Activated CD4-positive, alpha-beta T cell treated with anti-CD3 and anti-CD28 coated beads, Interleukin-2, amount 50 U/mL, for 1 hour (primary cell): ENCODE results near the gene UBQLN1.
"Not testable (repeated sequence)": the region's sequence is repeated elsewhere in the genome, so short reads cannot be mapped to it uniquely, and the experiment has no call there.

Experiments
- DNase-seq: peaks from one replicate; pipeline ENCODE4 v3.0.0-alpha.2; 2020

Gene UBQLN1

GRCh38 chr9:83629433-83630104 lies 78.2 kb downstream of the UBQLN1 start:
- DNase-seq, result no peak

- DNase-seq, result no peak
Observed at GRCh38 chr9:83628540-83628939, 79.2 kb downstream of the UBQLN1 start.

GRCh38 chr9:83625178-83625577 lies 82.6 kb downstream of the UBQLN1 start:
- no peak for DNase-seq

- no peak for DNase-seq
Observed at GRCh38 chr9:83623679-83624076, 84.1 kb downstream of the UBQLN1 start.

GRCh38 chr9:83622939-83623678 lies 84.6 kb downstream of the UBQLN1 start, which contains the start of gene IDNK:
Gene IDNK, plus strand, starts transcription at chr9:83623143. Its CDS starts 29 bp downstream, at chr9:83623172.
- DNase-seq, result peak; percentile 54

- DNase-seq, result no peak
Observed at GRCh38 chr9:83622433-83622938, 85.3 kb downstream of the UBQLN1 start.

GRCh38 chr9:83620841-83621636 lies 86.7 kb downstream of the UBQLN1 start:
- DNase-seq, result peak; percentile 35

- DNase-seq, result no peak
Observed at GRCh38 chr9:83617299-83617698, 90.5 kb downstream of the UBQLN1 start.

GRCh38 chr9:83613298-83613697 lies 94.5 kb downstream of the UBQLN1 start:
- DNase-seq, result not testable (repeated sequence)
